ENCODE data around the gene DEPP1. TPM values are rescaled to one million over a fixed set of nuclear protein-coding genes. Genes with fewer than 3 reads are reported as not detected.

DEPP1 gene
- total RNA-seq, 1 donor from 2014 or later: 0.26 TPM

DNA sequence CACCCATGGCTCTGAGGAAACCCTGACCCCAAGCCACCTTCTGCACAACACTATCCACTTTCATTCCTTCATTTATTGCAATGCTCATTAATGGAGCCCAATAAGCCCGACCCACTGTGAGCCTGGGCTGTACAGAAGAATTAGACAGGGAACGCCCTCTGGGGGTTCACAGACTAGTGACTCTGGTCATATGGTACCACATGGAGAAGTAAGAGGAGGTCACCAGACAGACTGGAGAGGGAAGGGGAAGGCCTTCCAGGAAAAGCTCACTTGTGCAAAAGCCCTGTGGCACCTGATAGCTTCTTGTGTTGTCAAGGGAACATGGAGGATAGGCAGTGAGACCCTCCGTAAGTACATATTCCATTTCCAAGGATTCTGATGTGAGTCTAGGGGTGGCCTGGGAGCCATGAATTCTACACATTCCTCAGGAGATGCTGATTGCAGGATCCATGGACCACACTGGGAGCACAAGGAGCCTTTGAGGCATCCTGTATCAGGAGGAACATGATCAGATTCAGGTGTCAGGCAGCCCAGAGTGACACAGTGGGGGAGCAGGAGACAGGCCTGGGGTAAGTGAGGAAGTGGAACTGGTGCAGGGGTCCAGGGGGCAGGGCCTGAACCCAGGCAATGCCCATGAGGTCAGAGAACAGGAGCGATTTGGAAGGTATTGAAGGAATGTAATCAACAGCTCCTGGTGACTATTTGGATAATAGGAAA is 47.5 kb downstream of the DEPP1 start:
- no peaks in the 10 kb centered on the region for H3K27me3 ChIP-seq (ENCODE audit: control insufficient read depth, insufficient read depth, low read length)
- H3K4me3 ChIP-seq (ENCODE audit: low read depth, low read length): no peak overlapping the region
- FAIRE-seq: no peak
- no peak for TF ChIP-seq CTCF (IDR thresholded peaks at IDR 0.05; ENCODE audit: insufficient read depth, low read length, severe bottlenecking)
- DNase-seq (ENCODE audit: low read depth): no peak
- H3K36me3 ChIP-seq (ENCODE audit: control insufficient read depth, insufficient read depth, low read length): no peaks in the 10 kb centered on the region

DNA sequence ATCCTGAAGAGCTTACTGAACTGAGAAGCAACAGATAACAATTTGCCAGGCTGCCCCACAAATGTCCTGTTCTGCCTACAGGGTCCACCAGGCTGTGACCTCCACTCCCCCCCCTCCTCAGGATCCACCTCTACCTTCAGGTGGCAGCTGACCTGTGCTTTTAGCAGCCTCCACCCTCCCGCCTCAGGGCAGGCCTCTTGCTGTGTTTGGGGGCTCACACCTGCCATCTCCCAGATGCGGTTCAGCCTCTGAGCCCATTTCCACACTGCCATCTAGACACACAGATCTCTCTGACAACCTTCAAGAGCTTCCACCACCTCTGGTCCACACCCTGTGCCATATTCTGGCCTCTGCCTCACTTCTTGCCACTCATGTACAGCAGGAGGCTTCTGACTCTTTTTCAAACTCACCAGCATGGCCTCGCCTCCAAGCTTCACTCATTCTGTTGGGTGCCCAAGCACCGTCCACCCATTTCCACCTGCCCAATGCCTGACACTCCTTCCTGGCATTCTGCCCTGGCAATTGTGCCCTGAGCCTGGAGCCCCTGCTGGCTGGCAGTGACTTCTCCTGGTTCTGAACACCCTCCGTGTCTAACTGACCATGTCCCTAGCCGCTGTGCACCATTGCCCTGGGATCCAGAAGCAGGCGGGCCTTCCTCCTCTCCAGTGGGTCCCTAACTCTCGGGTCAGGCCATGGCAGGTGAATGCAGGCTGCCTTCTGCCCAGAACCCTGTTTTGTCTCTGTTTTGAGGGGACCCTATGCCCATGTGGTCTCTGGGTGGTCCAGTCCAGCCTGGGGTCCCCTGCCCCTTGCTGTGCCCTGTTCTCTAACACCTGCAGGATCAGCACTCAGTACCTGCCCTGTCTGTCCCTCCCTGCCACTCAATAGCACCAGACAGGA is 49.0 kb downstream of the DEPP1 start:
- no peak for TF ChIP-seq CTCF (IDR thresholded peaks at IDR 0.05; ENCODE audit: insufficient read depth, low read length, severe bottlenecking)
- FAIRE-seq (no peak), DNase-seq (ENCODE audit: low read depth) (no peak)

GRCh38 chr10:44928462-44928861 is 50.1 kb downstream of the DEPP1 start:
- FAIRE-seq: no peak

More for the DNA sequence above, 49.0 kb downstream of the DEPP1 start:
- H3K36me3 ChIP-seq (ENCODE audit: control insufficient read depth, insufficient read depth, low read length): no peaks in the 10 kb centered on the region
- no peak overlapping the region for H3K4me3 ChIP-seq (ENCODE audit: low read depth, low read length)
- H3K27me3 ChIP-seq (ENCODE audit: control insufficient read depth, insufficient read depth, low read length): no peaks in the 10 kb centered on the region

DNA sequence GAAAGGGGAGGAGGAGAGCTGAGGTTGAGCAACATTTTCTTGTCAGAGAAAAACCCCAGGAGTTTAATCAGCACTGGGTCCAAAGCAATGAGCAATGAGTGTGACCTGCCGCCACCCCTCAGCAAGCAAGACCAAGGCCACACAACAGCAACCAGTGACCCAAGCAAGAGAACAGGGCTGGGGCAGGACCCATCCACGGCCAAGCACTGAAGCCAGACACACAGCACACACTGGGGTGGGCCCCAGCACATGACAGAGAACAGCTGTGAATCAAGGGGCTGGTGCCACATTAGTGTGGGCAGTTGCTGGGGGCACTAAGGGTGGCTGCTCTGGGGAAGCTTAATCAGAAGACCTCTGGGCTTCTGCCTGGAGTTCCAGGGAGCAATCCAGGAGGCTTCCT is 51.3 kb downstream of the DEPP1 start:
- Histone ChIP-seq H3K36me3 (ENCODE audit: control insufficient read depth, insufficient read depth, low read length) (no peaks in the 10 kb centered on the region), H3K4me3 (ENCODE audit: low read depth, low read length) (no peak overlapping the region), H3K27me3 (ENCODE audit: control insufficient read depth, insufficient read depth, low read length) (no peaks in the 10 kb centered on the region)
- DNase-seq (ENCODE audit: low read depth) (peak; percentile 53), FAIRE-seq (no peak)
- TF ChIP-seq CTCF (IDR thresholded peaks at IDR 0.05; ENCODE audit: insufficient read depth, low read length, severe bottlenecking): no peak

More at GRCh38 chr10:44928462-44928861, 50.1 kb downstream of the DEPP1 start:
- H3K4me3 ChIP-seq (ENCODE audit: low read depth, low read length): no peak overlapping the region
- H3K36me3 ChIP-seq (ENCODE audit: control insufficient read depth, insufficient read depth, low read length): no peaks in the 10 kb centered on the region
- H3K27me3 ChIP-seq (ENCODE audit: control insufficient read depth, insufficient read depth, low read length): no peaks in the 10 kb centered on the region
- TF ChIP-seq CTCF (IDR thresholded peaks at IDR 0.05; ENCODE audit: insufficient read depth, low read length, severe bottlenecking): no peak
- no peak for DNase-seq (ENCODE audit: low read depth)

- FAIRE-seq: peak; percentile 40
These were observed 51.8 kb downstream of the DEPP1 start for GRCh38 chr10:44926751-44927351.

More at GRCh38 chr10:44926751-44927351, 51.8 kb downstream of the DEPP1 start:
- DNase-seq (ENCODE audit: low read depth): no peak
- Histone ChIP-seq H3K27me3 (ENCODE audit: control insufficient read depth, insufficient read depth, low read length) (no peaks in the 10 kb centered on the region), H3K36me3 (ENCODE audit: control insufficient read depth, insufficient read depth, low read length) (no peaks in the 10 kb centered on the region), H3K4me3 (ENCODE audit: low read depth, low read length) (no peak overlapping the region)
- no peak for TF ChIP-seq CTCF (IDR thresholded peaks at IDR 0.05; ENCODE audit: insufficient read depth, low read length, severe bottlenecking)

Other genes starting within 250 kb of the DEPP1 start
- gene TMEM72, start 67.5 kb downstream of the DEPP1 start, total RNA-seq: not detected in 2 replicates
- 0.26 and 0.51 TPM in 2 replicates for gene RASSF4, start 19.0 kb downstream of the DEPP1 start, total RNA-seq
- 4.6 and 9.2 TPM in 2 replicates for gene ZNF22, start 22.1 kb upstream of the DEPP1 start, total RNA-seq